EH (cell line): ENCODE data around the gene ADTRP.

Experiments
- DNase-seq: peaks from one replicate; pipeline ENCODE4 v3.0.0-alpha.2; 2015; ENCODE audit warnings: low read depth

Gene ADTRP

DNA sequence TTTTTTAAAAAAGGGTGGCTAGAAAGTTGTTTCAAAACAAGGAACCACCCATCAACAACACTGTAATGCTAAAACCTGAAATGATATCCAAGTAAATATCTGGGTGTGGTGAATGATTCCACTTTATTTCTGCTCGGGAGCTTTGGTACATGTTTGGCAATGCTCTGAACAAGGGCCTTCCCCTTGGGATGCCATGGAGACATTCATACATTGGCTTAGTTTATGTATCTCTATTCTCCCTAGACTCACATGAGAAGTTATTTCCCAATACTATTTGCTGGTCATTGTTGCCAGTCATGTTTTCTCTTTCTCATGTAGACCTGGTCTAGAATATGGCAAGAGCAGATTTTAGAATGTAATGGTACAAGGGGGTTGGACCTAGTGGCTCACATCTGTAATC lies 22.9 kb downstream of the ADTRP start:
- no peak for DNase-seq

DNA sequence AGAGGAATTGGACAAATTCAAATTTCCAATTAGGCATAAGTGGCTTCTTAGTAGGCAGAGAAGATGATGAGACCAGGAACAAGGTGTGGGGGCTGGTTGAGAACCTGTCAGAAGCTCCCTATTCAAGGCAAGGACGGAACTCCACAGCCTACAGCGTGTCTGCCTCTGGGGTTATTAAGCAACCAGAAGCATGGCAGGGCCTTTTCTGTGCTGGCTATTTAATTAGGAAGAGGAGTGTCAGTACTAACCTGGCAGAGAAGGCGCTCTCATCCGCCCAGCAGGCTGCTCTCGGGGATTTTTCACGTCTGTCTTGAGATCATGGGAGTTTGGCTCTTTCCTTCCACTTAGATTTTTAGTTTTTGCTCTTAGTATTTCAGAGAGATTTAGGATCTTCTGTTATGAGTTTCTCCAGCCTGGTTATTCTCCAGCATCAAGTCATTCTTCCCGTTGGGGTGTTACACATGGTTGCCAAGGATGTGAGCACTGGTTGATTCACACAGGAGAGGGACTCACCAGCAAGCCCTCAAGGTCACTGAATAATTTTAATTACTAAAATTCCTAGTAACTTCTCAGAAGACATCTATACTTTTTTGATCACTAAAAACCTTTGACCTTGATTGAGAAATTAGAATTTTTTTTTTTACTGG lies 23.9 kb downstream of the ADTRP start:
- DNase-seq, result peak; percentile 45

DNA sequence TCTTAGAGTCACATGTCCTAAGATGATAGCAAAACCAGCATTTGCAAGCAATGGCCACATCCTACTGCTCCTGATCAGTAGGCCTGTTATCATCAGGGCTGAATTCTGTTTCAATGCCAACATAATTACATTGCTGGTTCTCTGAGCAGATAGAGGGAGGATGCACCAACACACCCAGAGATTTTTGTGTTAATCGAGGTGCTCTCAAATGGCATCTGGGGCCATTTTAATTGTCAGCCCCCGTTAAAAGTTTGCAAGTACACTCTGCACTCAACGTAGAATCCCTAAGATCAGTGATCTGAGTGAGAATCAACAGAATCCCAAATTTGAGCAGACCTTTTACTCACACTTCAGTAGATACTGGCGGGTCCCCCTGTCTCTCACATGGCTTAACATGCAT lies 24.8 kb downstream of the ADTRP start:
- no peak for DNase-seq

DNA sequence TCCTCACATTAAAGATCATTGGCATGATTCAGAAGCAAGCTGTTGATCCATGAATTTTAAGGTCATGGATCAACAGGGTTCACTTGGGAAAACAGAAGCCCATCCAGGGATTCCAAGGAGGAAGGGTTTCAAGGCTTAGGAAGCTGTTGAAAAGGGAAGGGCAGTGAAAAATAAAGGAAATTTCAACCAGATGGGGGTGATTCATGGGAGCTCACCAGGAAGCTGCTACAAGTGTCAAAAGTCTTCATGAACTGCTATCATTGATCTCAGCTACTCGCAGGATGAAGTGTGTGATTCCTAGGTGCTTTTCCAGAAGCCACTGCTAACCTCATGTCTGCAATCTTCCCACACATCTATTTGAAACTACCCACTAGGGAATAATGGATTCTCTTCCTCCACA lies 26.2 kb downstream of the ADTRP start:
- DNase-seq, result no peak

DNA sequence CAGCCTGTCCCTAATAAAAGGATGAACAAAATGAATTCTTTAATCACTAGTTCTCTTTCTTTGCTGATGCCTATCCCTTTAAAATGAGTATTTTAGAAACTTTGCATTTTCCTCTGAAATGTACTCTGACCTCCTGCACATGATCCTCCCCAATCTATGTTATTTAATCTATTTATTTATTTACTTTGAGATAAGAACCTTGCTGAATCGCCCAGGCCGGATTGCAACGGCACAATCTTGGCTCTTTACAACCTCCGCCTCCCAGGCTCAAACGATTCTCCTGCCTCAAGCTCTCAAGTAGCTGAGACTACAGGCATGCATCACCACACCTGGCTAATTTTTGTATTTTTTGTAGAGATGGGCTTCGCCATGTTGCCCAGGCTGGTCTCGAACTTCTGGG lies 27.9 kb downstream of the ADTRP start:
- no peak for DNase-seq

DNA sequence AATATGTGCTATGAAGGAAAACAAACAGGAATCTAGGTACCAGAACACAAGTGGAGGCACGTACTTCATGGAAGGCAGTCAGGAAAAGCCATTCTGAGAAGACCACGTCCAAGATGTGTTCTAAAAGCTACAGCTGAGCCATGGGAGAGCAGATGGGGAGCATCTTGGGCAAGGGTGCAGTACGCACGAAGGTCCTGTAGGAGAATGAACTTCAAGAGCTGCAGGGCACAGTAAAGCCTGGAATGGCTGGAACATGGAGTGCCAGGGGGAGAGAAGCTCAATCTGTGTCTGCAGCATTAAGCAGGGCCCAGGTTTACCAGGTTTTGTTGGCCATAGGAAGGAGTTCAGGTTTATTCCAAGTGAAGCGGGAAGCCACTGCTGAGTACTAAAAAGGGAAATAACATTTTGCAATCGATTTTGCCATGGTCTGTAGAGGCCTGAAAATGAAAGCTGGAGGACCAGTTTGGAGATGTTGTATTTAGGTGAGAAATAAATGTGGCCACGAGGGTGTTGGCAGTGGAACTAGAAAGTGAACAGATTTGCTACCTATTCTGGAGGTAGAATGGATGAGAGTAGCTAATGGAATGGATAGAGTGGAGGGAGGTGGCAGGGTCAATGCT lies 29.9 kb downstream of the ADTRP start:
- no peak for DNase-seq

GRCh38 chr6:11747021-11747420 lies 31.6 kb downstream of the ADTRP start:
- peak; percentile 41 for DNase-seq

DNA sequence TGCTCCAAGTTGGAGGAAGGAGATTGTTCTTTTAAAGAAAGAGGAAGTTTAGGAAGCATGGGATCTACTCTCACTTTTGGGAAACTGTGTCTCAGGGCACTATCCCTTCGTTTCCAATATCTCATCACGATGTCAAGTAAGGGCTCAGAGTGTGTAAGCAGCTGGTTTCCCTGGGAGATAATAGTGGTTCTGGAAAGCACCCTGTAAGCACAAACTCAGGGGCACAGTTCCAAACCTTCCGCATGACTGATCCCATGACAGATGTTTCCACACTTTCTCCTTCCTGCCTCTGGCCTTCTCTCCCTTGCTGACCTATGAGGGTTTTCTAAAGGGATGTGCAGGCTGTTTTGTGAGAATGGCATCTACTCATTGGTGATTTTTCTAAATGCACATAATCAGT lies 33.9 kb downstream of the ADTRP start:
- no peak for DNase-seq

- no peak for DNase-seq
These were observed 34.5 kb downstream of the ADTRP start for GRCh38 chr6:11744101-11744500.

DNA sequence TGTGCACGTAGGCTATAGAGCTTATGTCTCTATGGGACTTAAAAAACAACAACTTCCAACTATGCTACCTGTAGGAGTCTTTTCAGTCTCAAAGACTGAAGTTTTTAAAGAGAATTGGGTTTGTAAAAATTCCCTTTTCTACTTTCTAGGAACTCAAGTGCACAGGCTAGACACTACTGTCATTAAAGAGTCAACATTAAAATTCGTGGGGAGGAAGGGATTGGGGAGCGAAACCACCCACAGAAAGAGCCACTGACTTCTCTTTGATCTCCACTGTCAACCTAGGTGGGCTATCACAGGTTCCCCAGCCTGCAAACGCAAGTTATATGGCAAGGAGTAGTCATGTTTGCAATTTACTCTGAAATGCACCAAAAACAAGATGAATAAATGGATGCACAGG lies 37.7 kb downstream of the ADTRP start:
- DNase-seq, result no peak

DNA sequence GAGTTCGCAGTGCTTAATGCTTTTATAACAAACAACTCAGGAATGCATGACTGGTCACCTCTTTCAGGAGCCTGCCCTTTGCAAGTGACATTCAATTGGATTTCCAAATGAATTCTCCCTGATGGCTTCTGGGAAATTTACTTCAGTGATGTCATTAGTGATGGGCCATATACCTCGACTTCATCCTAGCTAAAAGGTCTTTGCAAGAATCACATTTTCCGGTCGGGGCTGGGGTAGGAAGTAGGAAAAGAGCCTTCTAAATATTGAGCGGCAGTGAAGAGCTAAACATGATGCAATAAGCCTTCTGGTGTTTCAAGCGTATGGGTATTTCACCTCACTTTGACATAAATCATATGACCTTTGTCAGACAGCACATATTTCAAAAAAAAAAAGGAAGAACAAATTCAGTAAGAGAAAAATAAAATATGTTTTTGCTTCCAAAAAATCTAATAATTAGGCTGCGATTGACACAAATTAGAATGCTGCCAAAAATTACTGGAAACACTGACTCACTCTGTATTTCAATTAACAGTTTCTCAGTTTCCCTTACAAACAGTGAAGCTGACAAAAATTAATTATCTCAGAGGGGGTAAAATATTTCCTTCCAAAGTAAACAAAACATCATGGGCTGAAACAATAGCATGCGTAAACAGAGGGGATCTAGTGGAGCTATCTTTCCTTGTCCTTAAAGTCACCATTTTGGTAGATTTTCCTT lies 39.8 kb downstream of the ADTRP start:
- no peak for DNase-seq

DNA sequence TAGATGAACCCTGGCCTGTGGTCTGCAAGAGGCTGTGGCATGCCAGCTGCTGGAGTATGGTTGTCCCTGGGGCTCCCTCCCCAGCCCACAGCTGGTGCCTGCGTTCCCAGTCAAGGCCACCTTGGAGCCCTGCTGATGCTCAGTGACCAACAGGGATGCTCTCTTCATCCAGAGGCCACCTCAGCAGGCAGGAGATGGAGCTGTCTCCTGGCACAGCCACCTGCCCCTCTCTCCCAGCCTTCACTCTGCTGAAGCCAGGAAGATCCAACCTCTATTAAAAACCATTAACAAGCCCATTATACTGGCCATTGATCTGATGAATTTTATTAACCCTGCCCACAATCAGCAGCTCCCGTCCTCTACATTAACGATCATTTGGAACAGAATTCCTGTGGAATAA lies 40.4 kb downstream of the ADTRP start:
- DNase-seq, result no peak

GRCh38 chr6:11736601-11737000 lies 42.0 kb downstream of the ADTRP start:
- DNase-seq, result no peak

- DNase-seq, result no peak
These were observed 43.6 kb downstream of the ADTRP start for GRCh38 chr6:11734861-11735613.

DNA sequence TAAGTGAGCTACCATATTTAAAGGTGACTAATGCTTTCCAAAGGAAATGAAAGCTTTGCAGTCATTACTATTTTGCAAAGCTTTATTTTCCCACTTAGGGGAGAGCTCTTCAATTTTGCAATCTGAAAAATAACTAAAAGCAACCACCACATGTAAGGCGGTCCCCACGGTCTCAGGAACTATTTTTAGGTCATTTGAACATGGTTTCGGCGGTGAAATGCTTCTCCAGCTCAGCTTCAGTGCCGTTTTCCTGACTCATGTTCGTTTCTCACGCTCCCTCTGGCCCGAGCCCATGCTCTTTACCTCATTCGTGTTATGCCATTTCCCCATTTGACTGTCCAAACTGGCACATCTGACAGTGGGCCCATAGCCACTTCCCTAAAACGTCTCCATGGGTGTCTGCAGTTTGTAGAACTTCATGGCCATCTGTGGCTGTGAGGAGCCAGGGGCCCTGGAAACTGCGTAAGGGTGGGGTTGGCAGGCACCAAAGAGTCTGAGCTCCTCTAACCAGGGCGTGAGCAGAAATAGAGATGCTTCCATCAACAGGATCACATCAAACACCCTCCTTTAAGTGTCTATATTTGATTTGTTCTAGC lies 46.5 kb downstream of the ADTRP start:
- peak; percentile 57 for DNase-seq

GRCh38 chr6:11731423-11731822 lies 47.2 kb downstream of the ADTRP start:
- DNase-seq, result no peak

GRCh38 chr6:11730641-11731040 lies 48.0 kb downstream of the ADTRP start:
- no peak for DNase-seq

DNA sequence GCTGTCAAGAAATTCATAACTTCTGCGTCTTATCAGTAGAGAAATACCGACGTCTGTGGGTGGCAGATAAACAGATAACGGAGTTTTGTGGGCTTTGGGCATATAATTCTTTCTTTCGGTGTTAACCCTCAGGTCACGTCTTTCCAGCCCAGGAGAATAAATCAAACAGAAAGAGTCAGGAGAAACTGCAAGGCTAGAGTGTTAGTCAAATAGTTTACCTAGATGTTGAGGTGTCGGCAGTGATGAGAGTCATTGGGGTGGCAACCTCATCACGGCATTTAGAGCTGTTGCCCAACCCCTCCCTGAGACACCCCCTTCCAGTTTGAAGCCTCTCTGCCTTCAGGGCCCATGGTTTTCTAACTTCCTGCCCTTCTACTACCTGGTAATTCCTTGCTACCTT lies 49.5 kb downstream of the ADTRP start:
- DNase-seq, result no peak

DNA sequence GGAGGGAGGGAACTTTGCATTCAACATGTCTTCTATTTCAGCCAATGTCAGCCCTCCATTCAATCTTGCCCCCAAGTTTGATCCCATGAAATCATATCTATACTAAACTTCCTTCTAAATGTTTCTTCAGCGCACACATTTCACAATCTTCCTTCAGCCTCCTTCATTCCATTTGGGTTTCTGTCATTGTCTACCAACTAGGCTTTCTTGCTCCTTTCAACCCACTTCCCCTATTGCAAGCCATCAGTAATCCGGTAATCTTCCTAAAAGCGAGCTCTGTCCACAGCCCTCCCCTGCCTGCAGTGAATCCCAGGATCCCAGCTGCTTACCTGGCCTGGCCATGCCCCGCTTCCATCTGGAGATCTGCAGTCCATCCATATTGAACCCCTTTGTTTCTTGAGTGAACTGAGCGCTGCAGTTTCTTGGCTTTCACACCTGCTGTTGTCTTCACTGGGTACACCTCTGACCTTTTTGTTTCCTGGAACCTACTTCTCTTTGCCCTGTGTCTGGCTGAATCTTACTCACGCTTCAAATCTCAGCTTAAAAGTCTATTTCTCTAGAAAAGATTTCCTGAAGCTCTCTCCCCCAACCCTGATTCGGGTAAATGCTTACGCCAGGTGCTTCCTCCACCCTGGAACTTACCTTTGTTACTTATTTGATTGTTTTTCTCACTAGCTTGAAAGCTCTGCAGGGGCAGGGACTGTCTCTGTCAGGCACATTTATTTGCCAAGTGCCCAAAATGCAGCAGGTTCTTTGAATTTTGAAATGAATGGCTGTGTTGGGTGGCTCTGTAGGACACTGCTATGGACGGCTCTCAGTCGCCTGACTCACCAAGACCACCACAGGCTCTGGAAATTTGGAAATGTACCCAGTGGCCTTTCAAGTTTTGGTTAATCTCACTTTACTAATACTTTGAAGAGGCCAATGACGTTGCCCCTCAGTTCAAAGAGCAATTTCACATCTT lies 50.3 kb downstream of the ADTRP start:
- no peak for DNase-seq

- DNase-seq, result no peak
These were observed 51.1 kb downstream of the ADTRP start for GRCh38 chr6:11727346-11727997.

DNA sequence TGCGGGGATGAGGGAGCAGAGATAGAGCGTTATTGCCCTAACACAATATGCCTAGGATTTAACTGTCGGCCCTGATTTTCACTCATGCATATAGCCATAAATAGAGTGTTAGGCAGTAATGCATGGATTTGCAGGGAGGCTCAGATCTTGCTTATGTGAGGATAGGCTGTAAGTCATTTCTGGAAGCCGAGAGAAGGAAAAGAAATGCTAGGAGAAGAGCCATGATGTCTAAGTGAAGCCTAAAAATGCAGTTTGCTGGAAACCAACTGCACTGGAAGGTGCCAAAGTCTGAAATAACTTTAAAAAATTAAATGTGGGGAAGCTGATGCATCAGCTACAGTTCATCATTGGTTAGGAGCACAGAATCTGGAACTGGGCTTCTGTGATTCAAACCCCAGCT lies 54.3 kb downstream of the ADTRP start:
- no peak for DNase-seq
